ENCODE results near the gene DUSP12. TPM values are rescaled to one million over a fixed set of nuclear protein-coding genes. Genes with fewer than 3 reads are reported as not detected.

The DUSP12 gene
- total RNA-seq, 1 experiment from 2014 or later, result 28.0 TPM

DNA sequence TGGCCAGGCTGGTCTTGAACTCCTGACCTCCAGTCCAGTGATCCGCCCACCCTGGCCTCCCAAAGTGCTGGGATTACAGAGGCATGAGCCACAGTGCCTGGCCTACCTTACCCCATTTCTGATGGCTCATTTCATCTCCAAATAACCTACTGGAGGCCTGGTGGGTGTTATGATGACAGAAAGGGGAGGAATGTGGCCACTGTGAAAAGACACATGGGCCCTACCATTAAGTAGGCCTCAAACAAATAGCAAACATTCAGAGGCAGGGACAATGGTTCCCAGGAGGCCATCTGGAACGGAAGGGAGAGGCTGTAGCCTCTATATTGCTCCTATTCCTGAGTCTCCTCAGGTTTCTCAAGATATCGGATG, 43.5 kb upstream of the DUSP12 start:
- H3K36me3 Mint-ChIP-seq (ENCODE audit: insufficient read depth in 1 of 3, low read depth in 3 of 3), result no peaks in the 10 kb centered on the region
- H4K8ac ChIP-seq (replicated peaks; ENCODE audit: insufficient read length, low read depth, low read length), result no peak overlapping the region
- TF ChIP-seq, protein P1, sequence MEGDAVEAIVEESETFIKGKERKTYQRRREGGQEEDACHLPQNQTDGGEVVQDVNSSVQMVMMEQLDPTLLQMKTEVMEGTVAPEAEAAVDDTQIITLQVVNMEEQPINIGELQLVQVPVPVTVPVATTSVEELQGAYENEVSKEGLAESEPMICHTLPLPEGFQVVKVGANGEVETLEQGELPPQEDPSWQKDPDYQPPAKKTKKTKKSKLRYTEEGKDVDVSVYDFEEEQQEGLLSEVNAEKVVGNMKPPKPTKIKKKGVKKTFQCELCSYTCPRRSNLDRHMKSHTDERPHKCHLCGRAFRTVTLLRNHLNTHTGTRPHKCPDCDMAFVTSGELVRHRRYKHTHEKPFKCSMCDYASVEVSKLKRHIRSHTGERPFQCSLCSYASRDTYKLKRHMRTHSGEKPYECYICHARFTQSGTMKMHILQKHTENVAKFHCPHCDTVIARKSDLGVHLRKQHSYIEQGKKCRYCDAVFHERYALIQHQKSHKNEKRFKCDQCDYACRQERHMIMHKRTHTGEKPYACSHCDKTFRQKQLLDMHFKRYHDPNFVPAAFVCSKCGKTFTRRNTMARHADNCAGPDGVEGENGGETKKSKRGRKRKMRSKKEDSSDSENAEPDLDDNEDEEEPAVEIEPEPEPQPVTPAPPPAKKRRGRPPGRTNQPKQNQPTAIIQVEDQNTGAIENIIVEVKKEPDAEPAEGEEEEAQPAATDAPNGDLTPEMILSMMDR (conservative IDR thresholded peaks at IDR 0.05), result no peak
- H3K27me3 ChIP-seq (ENCODE audit: insufficient read depth, low read length), result no peaks in the 10 kb centered on the region
- peaks cover 3% of the 10 kb centered on the region for H3K27me3 Mint-ChIP-seq (ENCODE audit: low read depth)
- no peak overlapping the region for H4K5ac ChIP-seq (ENCODE audit: insufficient read length, low read depth, low read length)
- DNase-seq, result no peak
- H2BK20ac ChIP-seq (ENCODE audit: low read depth, low read length, poor library complexity, severe bottlenecking), result no peak overlapping the region
- no peak overlapping the region for H3T11ph ChIP-seq (ENCODE audit: low read length)
- no peak overlapping the region for H3K14ac ChIP-seq (ENCODE audit: insufficient read depth, low read length)
- no peak overlapping the region for H3K23ac ChIP-seq (ENCODE audit: insufficient read length, low read depth, low read length)
- H2AFZ ChIP-seq (ENCODE audit: low read length), result no peak overlapping the region
- no peak overlapping the region for H2BK12ac ChIP-seq (ENCODE audit: insufficient read length, low read depth, low read length)
- H2BK120ac ChIP-seq (ENCODE audit: low read depth, low read length, poor library complexity, severe bottlenecking), result no peak overlapping the region
- H2BK15ac ChIP-seq (ENCODE audit: low read depth, low read length), result no peak overlapping the region
- H2BK5ac ChIP-seq (ENCODE audit: insufficient read length, low read length), result no peak overlapping the region
- H3K9ac ChIP-seq (ENCODE audit: extremely low read depth, insufficient read length, low read length), result no peak overlapping the region
- no peak overlapping the region for H3K27ac ChIP-seq (ENCODE audit: insufficient read length, low read depth, low read length)
- H3K9me3 Mint-ChIP-seq, result no peaks in the 10 kb centered on the region
- H3K23me2 ChIP-seq (ENCODE audit: insufficient read length, low read depth, low read length, poor library complexity, severe bottlenecking), result no peaks in the 10 kb centered on the region
- no peak overlapping the region for H3K56ac ChIP-seq (ENCODE audit: insufficient read length, low read depth, low read length)
- H3K4me2 ChIP-seq (ENCODE audit: insufficient read depth, insufficient read length, low read length), result no peak overlapping the region
- no peaks in the 10 kb centered on the region for H3K79me2 ChIP-seq (ENCODE audit: insufficient read depth, low read length)
- H3K18ac ChIP-seq (ENCODE audit: insufficient read length, low read depth, low read length), result no peak overlapping the region
- no CpG with 5 or more reads among the region's 3 CpGs for WGBS (ENCODE audit: extremely low coverage, insufficient read length, low lambda C conversion rate)
- H4K20me1 ChIP-seq (ENCODE audit: control insufficient read depth, insufficient read depth, insufficient read length), result no peaks in the 10 kb centered on the region
- no peak overlapping the region for H3K27ac Mint-ChIP-seq
- no peak overlapping the region for H2AK5ac ChIP-seq (ENCODE audit: insufficient read length, low read length)
- H3K4me1 Mint-ChIP-seq, result peaks cover 12 to 18% of the 10 kb centered on the region in 2 experiments
- H3K9me3 ChIP-seq (ENCODE audit: control insufficient read depth, low read depth, low read length), result no peaks in the 10 kb centered on the region
- no peaks in the 10 kb centered on the region for H3K79me1 ChIP-seq (ENCODE audit: insufficient read depth, low read depth, low read length, poor library complexity, severe bottlenecking)
- no peak overlapping the region for H3K4me3 Mint-ChIP-seq
- no peaks in the 10 kb centered on the region for H3K4me1 ChIP-seq (ENCODE audit: insufficient read depth, low read length)
- no peak overlapping the region for H3K4ac ChIP-seq (ENCODE audit: low read depth, low read length)
- H4K91ac ChIP-seq (ENCODE audit: insufficient read length, low read depth, low read length), result no peak overlapping the region
